Measurements from ENCODE around the gene ZBTB17.

Gene ZBTB17

GRCh38 chr1:15945011-15945831 is 30.7 kb downstream of the ZBTB17 start:
- DNase-seq: no peak

- DNase-seq: no peak
Observed at GRCh38 chr1:15944308-15945010, 31.4 kb downstream of the ZBTB17 start.

DNA sequence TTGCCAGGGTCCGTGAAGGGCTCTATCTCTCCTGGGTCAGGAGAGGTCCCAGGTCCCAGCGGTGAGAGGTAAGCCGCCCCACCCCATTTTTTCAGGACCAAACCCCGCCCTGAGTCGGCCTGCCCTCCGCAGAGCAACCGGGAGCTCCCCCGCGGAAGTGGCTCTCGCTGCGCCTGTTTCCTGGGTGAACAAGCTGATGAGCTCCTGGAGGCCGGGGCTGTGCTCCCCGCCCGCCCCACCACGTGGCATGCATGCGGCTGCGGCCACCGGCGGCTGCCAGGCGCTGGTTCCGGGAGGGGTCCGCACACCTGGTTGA is 32.0 kb downstream of the ZBTB17 start:
- no peak for DNase-seq

GRCh38 chr1:15943328-15943991 is 32.4 kb downstream of the ZBTB17 start:
- no peak for DNase-seq

DNA sequence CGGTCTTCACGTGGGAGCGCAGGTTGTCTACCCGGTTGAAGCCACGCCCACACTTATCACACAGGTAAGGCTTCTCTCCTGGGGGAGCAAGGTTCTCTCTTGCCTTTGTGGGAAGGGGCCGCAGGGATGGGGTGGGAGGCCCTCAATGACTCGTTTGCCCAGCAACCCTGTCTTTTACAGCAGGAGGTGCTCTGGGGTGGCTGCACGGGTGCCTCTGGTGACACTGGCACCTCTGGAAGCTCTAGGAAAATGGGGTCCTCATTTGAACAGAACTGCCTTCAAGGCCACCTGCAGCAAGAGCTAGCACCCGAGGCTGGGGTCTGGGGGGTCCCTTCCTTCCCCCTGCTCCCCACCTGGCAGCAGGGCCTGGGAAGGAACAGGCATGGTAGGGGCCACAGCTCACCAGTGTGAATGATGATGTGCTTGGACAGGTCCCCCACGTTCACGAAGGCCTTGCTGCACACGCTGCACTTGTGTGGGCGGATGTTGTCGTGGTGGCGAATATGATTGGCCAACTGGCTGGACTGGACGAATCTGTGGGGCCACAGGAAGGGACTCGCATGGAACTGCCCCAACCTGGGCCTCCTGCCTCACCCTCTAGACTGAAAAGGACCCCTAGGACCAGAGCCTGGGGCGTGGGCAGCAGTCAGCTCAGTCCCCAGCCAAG is 33.1 kb downstream of the ZBTB17 start:
- DNase-seq: no peak

DNA sequence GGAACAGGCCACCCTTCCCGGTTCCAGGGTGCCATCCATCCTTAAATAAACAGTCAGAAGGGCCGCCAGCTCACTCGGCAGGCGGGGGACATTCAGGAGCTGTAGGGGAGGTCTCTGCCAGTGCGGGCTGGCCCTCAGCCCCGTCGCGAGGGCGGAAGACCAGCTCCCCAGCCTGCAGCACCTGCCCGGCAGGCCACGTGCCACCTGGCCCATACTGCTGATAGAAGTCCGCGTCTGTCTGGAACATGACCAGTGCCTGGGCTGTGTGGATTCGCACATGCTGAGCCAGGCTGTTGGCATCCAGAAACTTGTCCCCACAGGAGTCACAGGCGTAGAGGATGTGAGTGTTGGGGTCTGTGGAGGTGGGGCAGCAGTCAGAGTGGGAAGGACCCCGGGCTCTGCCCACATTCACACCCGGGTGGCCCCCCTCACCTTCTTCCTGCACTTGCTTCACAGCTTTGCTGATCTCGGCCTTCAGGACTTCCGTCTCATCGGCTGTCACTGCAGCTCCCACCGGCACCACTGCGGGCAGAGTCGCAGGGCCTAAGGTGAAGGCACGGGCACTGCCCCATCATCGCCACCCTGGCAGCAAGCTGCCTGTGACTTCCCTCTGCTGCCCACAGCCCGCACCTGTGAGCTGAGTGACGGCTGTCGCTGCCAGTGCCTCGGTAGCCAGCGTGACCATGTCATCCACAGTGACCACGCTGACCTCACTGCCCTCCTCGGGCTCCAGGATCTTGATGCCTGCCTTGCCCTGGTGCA is 33.8 kb downstream of the ZBTB17 start:
- DNase-seq: no peak

DNA sequence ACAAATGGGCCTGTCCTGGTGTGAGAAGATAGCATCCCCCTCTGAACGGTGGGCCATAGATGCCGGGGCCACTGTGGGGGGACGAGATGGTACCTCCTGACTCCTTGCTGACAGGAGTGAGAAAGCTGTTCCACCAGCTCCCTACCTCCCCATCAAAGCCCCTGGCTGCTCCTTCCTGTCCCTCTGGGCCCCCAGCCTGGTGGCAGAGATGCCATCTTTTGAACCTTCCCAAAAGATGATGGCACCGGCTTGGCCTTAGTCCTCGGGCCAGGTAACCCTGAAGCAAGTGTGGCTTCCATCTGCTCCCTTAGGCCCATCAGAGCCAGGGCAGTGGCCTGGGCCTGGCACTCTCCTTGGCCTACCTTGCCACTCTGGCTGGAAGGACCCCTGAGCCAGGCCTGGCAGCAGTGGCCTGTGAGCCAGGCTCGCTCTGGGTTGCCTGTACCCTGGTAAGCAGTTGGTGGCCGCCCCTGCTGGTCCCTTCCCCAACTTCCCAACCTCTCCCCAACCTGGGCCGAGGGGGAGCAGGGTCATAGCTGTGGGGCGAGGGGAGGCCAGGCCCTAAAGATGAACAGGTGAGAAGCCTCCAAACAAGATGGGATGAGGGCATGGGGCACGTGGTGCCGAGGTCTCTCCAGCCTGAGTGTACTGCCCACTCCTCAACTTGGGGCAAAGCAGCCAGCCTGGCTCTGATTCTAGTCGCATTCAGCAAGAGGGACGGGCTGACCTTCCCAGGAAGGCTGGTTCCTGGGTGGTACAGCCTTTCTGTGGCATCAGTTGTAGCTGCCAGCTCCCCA is 34.7 kb downstream of the ZBTB17 start:
- no peak for DNase-seq

DNA sequence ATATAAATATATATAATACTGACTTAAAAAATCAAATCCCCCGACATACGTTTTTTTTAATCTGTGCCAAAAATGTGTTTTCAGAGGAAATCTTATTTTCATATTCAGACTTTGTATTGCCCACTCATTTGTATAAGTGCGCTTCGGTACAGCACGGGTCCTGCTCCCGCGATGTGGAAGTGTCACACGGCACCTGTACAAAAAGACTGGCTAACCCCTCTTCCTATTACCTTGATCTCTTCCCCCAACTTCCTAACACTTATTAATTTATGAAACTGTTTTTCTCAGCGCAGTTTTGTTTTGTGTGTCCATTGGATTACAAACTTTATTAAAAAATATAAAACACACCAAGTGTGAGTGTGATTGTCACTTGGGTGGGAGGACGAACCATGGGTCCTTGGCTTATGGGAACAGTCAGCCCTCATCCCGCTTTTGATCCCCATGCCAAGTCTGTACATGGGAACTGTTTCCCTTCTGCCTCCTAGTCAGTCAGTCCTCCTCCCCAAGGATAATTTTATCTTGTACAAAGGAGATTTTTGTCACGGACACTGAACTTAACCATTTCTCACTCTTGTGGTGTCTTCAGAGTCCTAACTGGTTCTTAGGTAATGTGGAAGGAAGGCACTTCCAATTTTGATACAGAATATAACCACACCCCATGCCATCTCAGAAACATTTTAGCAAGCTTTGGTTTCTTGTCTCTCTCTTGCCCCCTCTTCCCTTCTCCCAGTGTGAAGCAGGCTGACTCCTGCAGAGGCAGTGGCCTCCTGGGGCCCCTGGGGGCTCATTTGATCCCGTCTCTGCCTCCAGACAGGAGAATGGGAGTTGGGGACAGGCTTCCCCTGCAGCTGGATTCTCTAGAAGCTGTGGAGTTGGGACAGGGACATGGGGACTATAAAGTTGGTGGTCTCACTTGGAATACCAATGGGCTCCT is 35.5 kb downstream of the ZBTB17 start:
- no peak for DNase-seq

- no peak for DNase-seq
Observed at GRCh38 chr1:15939181-15940109, 36.5 kb downstream of the ZBTB17 start.

- no peak for DNase-seq
Observed at GRCh38 chr1:15938628-15939161, 37.2 kb downstream of the ZBTB17 start.

DNA sequence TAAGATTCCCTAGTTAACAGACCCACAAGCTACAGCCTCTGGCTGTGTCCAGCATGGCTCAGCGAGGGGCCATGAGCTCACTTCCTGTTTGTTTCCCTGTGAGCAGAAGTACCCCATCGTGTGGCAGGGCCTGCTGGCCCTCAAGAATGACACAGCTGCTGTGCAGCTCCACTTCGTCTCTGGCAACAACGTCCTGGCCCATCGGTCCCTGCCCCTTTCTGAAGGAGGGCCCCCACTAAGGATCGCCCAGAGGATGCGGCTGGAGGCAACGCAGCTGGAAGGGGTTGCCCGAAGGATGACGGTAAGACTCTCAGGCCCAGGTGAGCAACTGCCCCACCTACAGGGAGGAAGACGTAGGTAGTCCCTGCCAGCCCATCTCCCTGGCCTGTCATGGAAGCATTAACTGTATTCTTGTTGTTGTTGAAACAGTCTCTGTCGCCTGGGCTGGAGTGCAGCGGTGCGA is 38.2 kb downstream of the ZBTB17 start:
- peak; percentile 17 for DNase-seq

GRCh38 chr1:15937146-15937545 is 38.8 kb downstream of the ZBTB17 start:
- DNase-seq: no peak

DNA sequence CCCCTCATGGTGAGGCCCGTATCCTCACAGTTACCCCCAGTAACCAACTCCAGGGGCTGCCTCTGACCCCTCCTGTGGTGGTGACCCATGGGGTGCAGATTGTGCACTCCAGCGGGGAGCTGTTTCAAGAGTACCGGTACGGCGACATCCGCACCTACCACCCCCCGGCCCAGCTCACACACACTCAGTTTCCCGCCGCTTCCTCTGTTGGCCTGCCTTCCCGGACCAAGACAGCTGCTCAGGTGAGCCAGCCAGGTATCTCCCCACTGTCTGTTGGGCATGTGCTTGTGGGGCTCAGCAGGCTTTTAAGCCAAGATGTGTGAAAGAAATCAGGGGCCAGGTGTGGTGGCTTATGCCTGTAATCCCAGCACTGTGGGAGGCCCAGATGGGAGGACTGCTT is 39.9 kb downstream of the ZBTB17 start:
- DNase-seq: no peak

DNA sequence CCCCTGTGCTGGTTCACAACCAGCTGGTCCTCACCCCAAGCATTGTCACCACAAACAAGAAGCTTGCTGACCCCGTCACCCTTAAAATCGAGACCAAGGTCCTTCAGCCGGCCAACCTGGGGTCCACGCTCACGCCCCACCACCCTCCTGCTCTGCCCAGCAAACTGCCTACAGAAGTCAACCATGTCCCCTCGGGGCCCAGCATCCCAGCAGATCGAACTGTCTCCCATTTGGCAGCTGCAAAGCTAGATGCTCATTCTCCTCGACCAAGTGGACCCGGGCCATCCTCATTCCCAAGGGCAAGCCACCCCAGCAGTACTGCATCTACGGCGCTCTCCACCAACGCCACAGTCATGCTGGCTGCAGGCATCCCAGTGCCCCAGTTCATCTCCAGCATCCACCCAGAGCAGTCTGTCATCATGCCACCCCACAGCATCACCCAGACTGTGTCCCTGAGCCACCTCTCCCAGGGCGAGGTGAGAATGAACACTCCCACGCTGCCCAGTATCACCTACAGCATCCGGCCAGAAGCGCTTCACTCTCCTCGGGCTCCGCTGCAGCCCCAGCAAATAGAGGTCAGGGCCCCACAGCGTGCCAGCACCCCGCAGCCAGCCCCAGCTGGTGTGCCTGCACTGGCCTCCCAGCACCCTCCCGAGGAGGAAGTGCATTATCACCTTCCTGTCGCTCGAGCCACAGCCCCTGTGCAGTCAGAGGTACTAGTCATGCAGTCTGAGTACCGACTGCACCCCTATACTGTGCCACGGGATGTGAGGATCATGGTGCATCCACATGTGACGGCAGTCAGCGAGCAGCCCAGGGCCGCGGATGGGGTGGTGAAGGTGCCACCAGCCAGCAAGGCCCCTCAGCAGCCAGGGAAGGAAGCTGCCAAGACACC is 40.6 kb downstream of the ZBTB17 start:
- peak; percentile 4 for DNase-seq

DNA sequence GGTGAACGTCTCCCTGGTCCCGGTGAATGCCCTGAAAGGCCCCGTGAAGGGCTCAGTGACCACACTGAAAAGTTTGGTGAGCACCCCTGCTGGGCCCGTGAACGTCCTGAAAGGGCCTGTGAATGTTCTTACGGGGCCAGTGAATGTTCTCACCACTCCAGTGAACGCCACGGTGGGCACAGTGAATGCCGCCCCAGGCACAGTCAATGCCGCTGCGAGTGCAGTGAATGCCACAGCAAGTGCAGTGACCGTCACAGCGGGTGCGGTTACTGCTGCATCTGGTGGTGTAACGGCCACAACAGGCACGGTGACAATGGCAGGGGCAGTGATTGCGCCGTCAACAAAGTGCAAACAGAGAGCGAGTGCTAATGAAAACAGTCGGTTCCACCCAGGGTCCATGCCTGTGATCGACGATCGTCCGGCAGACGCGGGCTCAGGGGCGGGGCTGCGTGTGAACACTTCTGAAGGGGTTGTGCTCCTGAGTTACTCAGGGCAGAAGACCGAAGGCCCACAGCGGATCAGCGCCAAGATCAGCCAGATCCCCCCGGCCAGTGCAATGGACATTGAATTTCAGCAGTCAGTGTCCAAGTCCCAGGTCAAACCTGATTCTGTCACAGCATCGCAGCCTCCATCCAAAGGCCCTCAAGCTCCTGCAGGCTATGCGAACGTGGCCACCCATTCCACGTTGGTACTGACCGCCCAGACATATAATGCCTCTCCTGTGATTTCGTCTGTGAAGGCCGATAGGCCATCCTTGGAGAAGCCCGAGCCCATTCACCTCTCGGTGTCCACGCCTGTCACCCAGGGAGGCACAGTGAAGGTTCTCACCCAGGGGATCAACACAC is 41.5 kb downstream of the ZBTB17 start:
- no peak for DNase-seq

- DNase-seq: no peak
Observed at GRCh38 chr1:15933684-15934083, 42.2 kb downstream of the ZBTB17 start.

GRCh38 chr1:15932612-15933011 is 43.3 kb downstream of the ZBTB17 start:
- no peak for DNase-seq
